Amniotic epithelial cell (primary cell): ENCODE measurements around the gene SHROOM2.
"Not testable (repeated sequence)": the region's sequence is repeated elsewhere in the genome, so short reads cannot be mapped to it uniquely, and the experiment has no call there.

ENCODE experiments used
- DNase-seq: peaks from one replicate; pipeline ENCODE4 v3.0.0-alpha.2; 2010; ENCODE audit warnings: low read depth

Gene SHROOM2

GRCh38 chrX:9829308-9830267 is 43.4 kb downstream of the SHROOM2 start:
- DNase-seq: peak; percentile 96

GRCh38 chrX:9832811-9833210 is 46.6 kb downstream of the SHROOM2 start:
- DNase-seq: no peak

DNA sequence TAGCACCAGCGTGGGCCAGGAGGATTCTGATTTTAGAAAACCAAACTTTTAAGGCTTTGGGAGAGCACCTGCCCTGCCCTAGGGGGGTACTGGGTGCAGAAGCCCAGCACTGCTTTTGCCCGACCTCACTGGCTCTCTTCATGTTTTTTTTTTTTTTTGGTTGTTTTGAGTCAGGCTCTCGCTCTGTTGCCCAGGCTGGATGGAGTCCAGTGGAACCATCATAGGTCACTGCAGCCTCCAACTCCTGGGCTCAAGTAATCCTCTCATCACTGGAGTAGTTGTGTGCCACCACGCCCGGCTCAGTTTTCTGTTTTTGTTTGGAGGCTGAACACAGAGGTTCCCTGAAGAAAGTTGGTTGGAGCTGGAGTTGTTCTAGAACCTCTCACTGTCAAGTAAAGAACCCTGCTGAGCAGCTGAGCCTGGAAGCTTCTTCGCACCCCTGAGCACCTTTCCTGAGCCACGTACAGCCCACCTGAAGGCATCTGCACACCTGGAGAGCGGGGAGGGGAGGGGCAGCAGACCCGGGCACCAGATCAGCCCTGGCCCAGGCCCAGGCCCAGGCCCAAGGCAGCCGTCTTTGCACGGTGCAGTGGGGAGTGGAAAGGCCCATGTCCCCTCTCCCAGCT is 49.5 kb downstream of the SHROOM2 start:
- DNase-seq: no peak

DNA sequence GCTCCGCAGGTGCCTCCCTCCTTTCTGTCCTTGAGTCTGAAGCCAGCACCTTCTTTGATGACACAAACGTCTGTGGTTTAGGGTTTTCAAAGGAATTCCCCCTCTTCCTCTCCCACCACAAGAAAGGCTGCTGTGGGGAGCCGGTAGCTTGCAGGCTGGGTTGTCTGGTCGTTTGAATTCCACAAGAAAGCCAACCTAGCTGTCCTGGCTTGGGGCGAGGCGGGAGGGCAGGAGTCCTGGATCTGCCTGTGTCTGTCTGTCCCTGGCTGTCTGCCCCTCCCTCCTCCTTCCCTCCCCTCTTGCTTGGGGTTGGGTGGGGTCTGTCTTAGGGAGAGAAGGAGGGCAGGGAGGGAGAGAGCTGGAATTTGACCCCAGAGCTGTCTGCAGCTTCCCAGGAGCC is 56.3 kb downstream of the SHROOM2 start:
- DNase-seq: no peak

- no peak for DNase-seq
Measured at GRCh38 chrX:9844936-9845577, 58.8 kb downstream of the SHROOM2 start.

DNA sequence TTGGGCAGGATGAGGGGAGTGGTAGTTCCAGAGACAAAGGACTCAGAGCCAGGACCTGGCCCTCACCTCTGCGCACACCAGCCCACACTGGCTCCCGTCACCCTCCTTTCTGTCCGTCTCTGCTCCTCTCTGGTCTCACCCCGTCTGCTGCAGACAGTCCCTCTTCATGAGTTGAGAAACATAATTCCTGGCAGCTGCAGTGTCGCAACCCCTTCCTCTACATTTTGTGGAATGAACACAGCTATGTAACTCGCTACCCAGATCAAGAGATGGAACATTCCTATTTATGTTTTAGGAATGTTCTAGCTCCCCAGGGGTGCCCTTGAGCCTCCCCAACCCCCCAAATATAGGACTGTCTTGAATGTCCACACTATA is 59.3 kb downstream of the SHROOM2 start:
- DNase-seq: peak; percentile 80

GRCh38 chrX:9846631-9847030 is 60.4 kb downstream of the SHROOM2 start:
- DNase-seq: no peak

GRCh38 chrX:9847071-9847470 is 60.8 kb downstream of the SHROOM2 start:
- DNase-seq: peak; percentile 77

- no peak for DNase-seq
Measured at GRCh38 chrX:9848718-9849479, 62.7 kb downstream of the SHROOM2 start.

DNA sequence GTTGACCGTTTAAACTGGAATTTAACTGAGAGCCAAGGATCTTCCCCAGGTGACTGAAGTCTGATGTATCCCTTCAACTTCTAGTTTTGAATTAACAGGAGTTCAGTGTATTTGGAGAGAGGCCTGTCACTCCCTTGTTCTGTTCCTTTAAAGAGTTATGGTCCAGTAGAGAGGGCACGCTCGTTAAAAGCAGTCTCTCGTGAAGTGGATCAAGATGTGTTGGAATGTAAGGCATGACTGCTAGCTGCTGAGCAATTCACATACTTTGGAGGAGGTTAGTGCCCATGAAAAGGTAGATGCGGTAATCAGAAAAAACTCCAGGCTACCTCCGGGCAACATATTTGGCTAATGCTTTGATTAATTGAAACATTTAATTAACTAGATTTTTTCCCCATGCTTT is 65.7 kb downstream of the SHROOM2 start:
- no peak for DNase-seq

DNA sequence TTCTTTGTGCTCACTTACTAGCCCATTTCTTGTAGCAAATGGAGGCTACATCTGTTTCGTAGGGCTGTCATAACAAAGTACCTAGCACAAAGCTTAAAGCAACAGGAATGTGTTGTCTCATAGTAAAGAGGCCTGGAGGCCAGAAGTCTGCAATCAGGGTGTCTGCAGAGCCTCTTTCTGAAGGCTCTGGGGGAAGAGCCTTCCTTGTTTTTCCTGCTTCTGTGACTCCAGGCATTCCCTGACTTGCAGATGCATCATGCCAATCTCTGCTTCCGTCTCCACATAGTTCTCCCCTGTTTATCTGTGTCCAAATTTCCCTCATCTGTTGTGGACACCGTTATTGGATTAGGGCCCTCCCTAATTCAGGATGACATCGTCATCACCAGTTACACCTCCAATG is 67.1 kb downstream of the SHROOM2 start:
- DNase-seq: peak; percentile 59

- DNase-seq: peak; percentile 78
Measured at GRCh38 chrX:9855561-9856283, 69.5 kb downstream of the SHROOM2 start.

DNA sequence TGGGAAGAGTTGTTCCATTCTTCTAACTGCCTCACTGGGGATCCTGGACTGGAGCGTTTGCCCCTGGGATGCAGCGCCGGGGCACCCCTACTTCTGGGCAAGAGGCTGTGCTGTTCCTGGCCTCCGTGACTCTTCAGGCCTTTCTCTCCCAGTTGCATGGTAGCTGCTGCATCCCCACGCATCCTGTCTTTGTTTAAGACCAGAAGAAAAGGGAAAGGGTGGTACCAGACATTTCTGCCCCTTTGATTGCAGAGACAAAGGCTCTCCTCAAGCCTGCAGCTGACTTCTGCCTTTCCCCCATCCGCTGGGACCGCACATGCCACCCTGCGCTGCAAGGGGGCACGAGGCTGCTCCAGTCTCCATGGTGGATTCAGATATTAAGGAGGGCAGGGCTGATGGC is 70.4 kb downstream of the SHROOM2 start:
- DNase-seq: no peak

DNA sequence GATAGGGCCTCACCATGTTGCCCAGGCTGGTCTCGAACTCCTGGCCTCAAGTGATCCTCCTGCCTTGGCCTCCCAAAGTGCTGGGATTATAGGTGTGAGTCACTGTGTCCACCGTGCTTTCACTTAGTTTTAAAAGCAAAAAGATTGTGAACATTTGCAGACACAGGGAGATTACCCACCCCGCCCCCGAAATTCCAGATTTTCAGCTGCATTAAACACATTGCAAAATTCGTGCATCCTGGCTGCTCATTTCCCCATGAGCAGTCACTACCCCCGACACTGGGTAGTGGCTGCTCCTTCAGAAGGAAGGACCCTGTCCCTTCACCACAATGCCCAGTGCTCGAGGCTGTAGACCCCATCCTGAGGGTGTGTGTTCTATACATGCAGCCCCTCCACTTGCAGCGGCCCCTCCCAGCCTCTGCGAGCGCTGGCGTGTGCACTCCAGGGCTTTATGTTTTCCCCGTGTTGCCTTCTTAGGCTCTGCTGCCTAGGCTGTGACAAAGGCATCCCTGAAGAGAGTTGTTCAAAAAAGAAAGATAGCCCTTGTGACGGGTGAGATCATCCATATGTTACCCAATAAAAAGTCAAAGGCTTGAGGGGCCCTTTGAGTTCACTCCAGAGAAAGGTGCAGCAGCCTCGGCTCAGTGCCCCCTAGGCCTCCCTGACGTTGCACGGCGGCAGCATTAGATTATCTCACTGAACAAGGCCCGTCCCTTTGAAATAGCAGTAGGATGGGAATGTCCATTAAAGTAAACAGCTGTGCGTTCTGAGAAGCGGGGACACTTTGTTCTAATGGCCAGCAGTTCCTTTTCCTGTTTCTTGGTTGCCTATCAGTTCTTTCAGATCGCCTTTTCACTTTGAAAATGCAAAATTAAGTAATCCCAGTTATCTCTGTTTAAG is 71.6 kb downstream of the SHROOM2 start:
- DNase-seq: peak; percentile 80

- DNase-seq: not testable (repeated sequence)
Measured at GRCh38 chrX:9858684-9859083, 72.5 kb downstream of the SHROOM2 start.

DNA sequence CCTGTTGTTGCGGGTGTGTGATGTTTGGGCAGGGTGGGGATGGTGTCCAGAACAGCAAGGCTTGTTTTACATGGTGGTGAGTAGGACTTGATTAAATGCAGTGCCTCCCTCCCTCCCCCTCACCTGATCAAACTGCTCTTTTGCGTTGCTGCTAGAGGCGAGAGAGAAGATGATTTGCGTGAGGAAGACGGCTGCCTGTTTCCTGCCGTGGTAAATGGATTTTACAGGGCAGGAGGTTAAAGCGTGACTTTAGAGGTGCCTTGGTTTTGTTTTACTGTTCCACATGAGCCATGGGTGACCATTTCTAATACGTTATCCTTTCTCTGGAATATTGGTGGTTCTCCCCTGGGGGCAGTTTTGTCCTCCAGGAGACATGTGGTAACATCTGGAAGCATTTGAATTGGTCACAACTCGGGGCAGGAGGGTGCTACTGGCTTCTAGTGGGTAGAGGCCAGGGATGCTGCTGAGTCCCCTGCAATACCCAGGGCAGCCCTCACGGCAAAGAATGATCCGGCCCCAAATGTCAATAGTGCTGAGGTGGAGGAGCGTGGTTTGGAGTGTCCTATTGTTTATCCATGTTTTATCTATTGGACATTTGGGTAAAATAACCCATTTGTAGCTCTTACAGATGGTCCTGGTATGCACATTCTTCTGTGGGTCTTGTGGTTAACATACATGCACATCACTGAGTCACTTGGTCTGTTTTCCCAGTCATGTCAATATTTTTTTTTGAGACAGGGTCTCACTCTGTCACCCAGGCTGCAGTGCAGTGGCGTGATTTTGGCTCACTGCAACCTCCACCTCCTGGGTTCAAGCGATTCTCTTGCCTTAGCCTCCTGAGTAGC is 73.7 kb downstream of the SHROOM2 start:
- peak; percentile 79 for DNase-seq

GRCh38 chrX:9860826-9861225 is 74.6 kb downstream of the SHROOM2 start:
- DNase-seq: no peak

DNA sequence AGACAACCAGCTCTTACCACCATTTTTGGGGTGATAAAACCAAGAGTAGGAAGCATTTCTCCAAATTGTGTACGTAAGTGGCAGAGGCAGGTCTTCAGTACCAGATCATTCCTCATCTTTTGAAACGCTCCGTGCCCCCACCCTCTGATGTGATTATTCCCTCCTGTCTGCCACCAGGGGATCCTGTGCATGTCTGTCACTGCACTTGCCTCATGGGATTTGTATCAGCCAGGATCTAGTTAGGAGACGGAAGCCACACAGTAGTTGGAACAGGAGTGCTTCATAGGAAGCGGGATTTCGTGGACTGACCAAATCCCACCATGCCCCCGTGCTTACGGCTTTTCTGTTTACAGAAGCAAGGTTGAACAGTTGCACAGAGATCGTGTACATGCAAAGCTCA is 75.5 kb downstream of the SHROOM2 start:
- no peak for DNase-seq

- DNase-seq: no peak
Measured at GRCh38 chrX:9862525-9862924, 76.3 kb downstream of the SHROOM2 start.

DNA sequence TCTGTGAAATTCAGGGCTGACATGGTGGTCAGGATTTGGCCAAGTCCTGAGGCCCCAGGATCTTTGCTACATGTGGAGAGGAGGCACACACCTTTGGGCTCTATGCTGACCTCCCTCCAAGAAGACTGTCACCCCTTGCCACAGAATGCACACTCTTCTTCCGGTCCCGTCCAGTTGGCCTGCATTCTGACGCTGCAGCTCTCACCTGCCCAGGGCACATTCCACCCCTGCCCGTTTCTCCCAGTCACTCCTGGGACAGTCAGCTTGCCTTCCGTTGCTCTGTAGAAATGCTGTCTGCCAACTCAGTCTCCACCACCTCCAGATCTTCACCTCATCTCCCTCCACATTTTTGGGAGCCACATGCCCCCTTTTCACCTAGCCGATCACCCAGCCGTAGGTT is 76.7 kb downstream of the SHROOM2 start:
- DNase-seq: no peak
